Measurements from ENCODE around the gene KRT32.

The KRT32 gene

DNA sequence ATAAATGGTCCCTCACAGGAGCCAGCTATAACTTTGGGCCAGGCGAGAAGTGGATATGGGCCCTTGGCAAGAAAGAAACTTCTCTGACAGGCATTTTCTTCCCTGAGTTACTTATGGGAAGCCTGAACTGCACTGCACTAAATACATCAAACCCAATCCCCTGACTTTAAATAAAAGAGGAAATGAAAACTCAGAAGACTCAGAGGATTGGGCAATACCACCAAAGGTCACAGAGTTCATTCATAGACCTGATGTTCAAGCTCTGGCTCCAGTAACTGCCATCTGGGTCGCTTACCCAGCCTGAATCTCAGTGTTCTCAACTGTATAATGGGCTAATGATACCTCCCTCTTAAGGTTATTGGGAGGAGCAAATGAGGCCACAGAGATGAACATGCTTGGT, 12.9 kb upstream of the KRT32 start:
- no peak for ATAC-seq

DNA sequence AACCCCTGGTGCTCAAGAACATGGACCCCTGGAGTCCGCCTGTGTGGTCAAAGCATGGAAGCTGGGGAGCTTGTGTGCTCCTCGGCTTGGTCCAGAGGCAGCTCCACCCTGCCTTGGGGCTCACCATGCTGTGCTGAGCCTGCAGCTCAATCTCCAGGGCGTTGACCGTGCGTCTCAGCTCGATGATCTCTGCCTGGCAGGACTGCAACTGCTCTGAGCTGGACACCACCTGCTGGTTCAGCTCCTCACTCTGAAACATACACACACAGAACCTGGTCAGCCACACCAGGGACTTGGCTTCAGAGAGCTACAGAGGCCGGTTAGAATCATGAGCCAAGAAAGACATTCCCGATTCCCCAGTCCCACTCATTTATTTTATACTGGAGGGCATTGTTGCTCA, 11.1 kb upstream of the KRT32 start:
- TF ChIP-seq SNAI2 (CRISPR knock-in tag; IDR thresholded peaks at IDR 0.05) = no peak
- TF ChIP-seq OSR1 (CRISPR knock-in tag; IDR thresholded peaks at IDR 0.05) = no peak
- TF ChIP-seq TCF4 (CRISPR knock-in tag; IDR thresholded peaks at IDR 0.05; ENCODE audit: borderline replicate concordance) = no peak
- TF ChIP-seq, protein P1, sequence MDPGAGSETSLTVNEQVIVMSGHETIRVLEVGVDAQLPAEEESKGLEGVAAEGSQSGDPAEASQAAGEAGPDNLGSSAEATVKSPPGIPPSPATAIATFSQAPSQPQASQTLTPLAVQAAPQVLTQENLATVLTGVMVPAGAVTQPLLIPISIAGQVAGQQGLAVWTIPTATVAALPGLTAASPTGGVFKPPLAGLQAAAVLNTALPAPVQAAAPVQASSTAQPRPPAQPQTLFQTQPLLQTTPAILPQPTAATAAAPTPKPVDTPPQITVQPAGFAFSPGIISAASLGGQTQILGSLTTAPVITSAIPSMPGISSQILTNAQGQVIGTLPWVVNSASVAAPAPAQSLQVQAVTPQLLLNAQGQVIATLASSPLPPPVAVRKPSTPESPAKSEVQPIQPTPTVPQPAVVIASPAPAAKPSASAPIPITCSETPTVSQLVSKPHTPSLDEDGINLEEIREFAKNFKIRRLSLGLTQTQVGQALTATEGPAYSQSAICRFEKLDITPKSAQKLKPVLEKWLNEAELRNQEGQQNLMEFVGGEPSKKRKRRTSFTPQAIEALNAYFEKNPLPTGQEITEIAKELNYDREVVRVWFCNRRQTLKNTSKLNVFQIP (CRISPR knock-in tag; IDR thresholded peaks at IDR 0.05; ENCODE audit: borderline replicate concordance, low read depth) = no peak
- TF ChIP-seq, protein P2, sequence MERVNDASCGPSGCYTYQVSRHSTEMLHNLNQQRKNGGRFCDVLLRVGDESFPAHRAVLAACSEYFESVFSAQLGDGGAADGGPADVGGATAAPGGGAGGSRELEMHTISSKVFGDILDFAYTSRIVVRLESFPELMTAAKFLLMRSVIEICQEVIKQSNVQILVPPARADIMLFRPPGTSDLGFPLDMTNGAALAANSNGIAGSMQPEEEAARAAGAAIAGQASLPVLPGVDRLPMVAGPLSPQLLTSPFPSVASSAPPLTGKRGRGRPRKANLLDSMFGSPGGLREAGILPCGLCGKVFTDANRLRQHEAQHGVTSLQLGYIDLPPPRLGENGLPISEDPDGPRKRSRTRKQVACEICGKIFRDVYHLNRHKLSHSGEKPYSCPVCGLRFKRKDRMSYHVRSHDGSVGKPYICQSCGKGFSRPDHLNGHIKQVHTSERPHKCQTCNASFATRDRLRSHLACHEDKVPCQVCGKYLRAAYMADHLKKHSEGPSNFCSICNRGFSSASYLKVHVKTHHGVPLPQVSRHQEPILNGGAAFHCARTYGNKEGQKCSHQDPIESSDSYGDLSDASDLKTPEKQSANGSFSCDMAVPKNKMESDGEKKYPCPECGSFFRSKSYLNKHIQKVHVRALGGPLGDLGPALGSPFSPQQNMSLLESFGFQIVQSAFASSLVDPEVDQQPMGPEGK (CRISPR knock-in tag; IDR thresholded peaks at IDR 0.05; ENCODE audit: borderline replicate concordance) = no peak
- no peak for TF ChIP-seq RARB (CRISPR knock-in tag; IDR thresholded peaks at IDR 0.05)
- no peak for TF ChIP-seq ISL1 (CRISPR knock-in tag; IDR thresholded peaks at IDR 0.05)
- no peak for TF ChIP-seq ZFP30 (CRISPR knock-in tag; IDR thresholded peaks at IDR 0.05)
- TF ChIP-seq CSDC2 (CRISPR knock-in tag; IDR thresholded peaks at IDR 0.05) = no peak
- TF ChIP-seq ZNF8 (CRISPR knock-in tag; IDR thresholded peaks at IDR 0.05) = no peak
- TF ChIP-seq, protein P3, sequence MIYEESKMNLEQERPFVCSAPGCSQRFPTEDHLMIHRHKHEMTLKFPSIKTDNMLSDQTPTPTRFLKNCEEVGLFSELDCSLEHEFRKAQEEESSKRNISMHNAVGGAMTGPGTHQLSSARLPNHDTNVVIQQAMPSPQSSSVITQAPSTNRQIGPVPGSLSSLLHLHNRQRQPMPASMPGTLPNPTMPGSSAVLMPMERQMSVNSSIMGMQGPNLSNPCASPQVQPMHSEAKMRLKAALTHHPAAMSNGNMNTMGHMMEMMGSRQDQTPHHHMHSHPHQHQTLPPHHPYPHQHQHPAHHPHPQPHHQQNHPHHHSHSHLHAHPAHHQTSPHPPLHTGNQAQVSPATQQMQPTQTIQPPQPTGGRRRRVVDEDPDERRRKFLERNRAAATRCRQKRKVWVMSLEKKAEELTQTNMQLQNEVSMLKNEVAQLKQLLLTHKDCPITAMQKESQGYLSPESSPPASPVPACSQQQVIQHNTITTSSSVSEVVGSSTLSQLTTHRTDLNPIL (CRISPR knock-in tag; IDR thresholded peaks at IDR 0.05; ENCODE audit: low read depth) = no peak
- no peak for TF ChIP-seq ZNF565 (CRISPR knock-in tag; conservative IDR thresholded peaks at IDR 0.05; ENCODE audit: low read depth)
- TF ChIP-seq ZC3H10 (CRISPR knock-in tag; IDR thresholded peaks at IDR 0.05) = no peak
- TF ChIP-seq BACH2 (CRISPR knock-in tag; IDR thresholded peaks at IDR 0.05; ENCODE audit: borderline replicate concordance) = no peak
- no peak for ATAC-seq

More for the DNA sequence above, 12.9 kb upstream of the KRT32 start:
- TF ChIP-seq ZFP3 (CRISPR knock-in tag; IDR thresholded peaks at IDR 0.05) (no peak), TOX (CRISPR knock-in tag; IDR thresholded peaks at IDR 0.05; ENCODE audit: borderline replicate concordance) (no peak), PPARA (CRISPR knock-in tag; IDR thresholded peaks at IDR 0.05; ENCODE audit: borderline replicate concordance) (no peak), TCF4 (CRISPR knock-in tag; IDR thresholded peaks at IDR 0.05; ENCODE audit: borderline replicate concordance) (no peak)
- TF ChIP-seq, protein P4, sequence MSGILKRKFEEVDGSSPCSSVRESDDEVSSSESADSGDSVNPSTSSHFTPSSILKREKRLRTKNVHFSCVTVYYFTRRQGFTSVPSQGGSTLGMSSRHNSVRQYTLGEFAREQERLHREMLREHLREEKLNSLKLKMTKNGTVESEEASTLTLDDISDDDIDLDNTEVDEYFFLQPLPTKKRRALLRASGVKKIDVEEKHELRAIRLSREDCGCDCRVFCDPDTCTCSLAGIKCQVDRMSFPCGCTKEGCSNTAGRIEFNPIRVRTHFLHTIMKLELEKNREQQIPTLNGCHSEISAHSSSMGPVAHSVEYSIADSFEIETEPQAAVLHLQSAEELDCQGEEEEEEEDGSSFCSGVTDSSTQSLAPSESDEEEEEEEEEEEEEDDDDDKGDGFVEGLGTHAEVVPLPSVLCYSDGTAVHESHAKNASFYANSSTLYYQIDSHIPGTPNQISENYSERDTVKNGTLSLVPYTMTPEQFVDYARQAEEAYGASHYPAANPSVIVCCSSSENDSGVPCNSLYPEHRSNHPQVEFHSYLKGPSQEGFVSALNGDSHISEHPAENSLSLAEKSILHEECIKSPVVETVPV (CRISPR knock-in tag; IDR thresholded peaks at IDR 0.05) = no peak

DNA sequence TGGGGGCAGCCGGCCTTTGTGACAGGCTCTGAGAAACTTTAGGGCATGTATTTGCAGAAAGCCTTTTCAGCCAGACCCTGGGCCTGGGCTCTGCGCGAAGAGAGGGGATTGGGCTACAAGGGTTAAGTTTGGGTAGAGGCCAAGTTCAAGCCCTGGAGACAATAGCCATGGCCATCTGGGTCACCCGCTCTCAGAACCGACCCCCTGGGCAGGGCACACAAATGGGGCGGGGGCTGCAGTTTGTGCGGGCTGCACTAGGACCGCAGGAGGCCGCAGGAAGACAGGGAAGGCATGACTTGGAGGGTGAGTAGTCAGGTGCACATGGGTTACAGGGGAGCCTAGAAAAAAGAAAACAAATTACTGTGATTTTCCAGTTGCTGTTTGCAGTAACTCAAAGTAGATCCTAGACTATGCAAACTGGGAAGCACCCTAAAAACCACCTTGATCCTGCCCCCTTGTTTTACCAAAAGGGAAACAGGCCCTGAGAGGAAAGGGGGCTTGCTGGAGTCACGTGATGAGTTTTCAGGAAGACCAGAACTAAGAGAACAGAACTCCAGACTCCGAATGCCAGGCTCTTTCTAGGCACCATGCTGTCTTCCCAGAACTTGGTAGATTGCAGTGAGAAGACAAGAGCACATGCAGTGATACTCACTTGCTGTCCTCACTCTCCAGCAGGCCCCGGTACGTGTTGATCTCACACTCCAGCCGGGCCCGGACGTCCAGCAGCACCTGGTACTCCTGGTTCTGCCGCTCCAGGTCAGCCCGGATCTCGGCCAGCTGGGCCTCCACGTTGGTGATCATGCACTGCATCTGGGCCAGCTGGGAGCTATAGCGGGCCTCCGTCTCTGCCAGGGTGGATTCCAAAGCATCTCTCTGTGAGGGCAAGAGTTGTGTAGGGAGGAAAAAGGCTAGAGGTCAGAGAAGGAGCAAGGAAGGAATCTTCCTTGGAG, 10.0 kb upstream of the KRT32 start:
- TF ChIP-seq CSDC2 (CRISPR knock-in tag; IDR thresholded peaks at IDR 0.05) (no peak), ZNF70 (CRISPR knock-in tag; IDR thresholded peaks at IDR 0.05) (no peak), ARNTL (CRISPR knock-in tag; IDR thresholded peaks at IDR 0.05; ENCODE audit: borderline replicate concordance, low read depth) (no peak), ZFP3 (CRISPR knock-in tag; IDR thresholded peaks at IDR 0.05) (no peak), RARB (CRISPR knock-in tag; IDR thresholded peaks at IDR 0.05) (no peak), BACH2 (CRISPR knock-in tag; IDR thresholded peaks at IDR 0.05; ENCODE audit: borderline replicate concordance) (no peak)
- TF ChIP-seq, protein P2 (CRISPR knock-in tag; IDR thresholded peaks at IDR 0.05; ENCODE audit: borderline replicate concordance) = no peak
- ATAC-seq = no peak

All from SK-N-SH treated with all-trans-retinoic acid at 6 μM for 48 hours (cell line).